BE2C (cell line): ENCODE results near the gene IL6ST.

ENCODE experiments used
- DNase-seq: peaks from one replicate; pipeline ENCODE4 v3.0.0-alpha.2; 2020
- H3K27me3 ChIP-seq: fragments of 250-450 bp; sonication (Bioruptor Pico); 2 replicates; pipeline ENCODE4 v1.5.1; 2020; ENCODE audit warnings: mild to moderate bottlenecking
- H3K36me3 ChIP-seq: fragments of 250-450 bp; sonication (Bioruptor Pico); 2 replicates; pipeline ENCODE4 v1.5.1; 2020; ENCODE audit warnings: mild to moderate bottlenecking
- H3K4me1 ChIP-seq: fragments of 250-450 bp; sonication (Bioruptor Pico); 2 replicates; pipeline ENCODE4 v1.5.1; 2020
- H3K4me3 ChIP-seq: 2 replicates; pipeline ENCODE4 v1.5.1; 2011; ENCODE audit warnings: low read depth, low read length
- H3K9me3 ChIP-seq: fragments of 250-450 bp; sonication (Bioruptor Pico); 2 replicates; pipeline ENCODE4 v1.5.1; 2020
- TF ChIP-seq, protein P1 (sequence below): IDR thresholded peaks from 2 replicates; pipeline ENCODE4 v1.5.1; 2012; ENCODE audit warnings: mild to moderate bottlenecking, low read depth, low read length

IL6ST gene

DNA sequence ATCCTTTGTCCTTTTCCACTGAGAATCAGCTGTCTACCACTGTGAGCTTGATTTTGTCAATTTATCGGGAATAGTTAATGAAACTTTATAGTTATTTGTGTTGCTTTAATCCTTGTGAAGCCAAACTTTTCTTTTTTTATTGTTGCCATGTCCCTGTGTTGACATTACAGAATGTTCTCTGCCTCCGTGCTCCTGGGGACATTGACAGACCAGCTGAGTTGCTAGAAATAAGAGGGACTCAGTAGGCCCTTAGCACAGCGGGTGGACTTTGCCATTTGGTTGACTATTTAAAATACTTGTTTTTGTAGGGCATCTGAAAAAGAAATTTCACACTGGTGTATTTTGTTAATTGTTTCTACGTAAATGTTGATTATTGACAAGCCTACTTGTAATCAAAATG is 73.1 kb downstream of the IL6ST start:
- Histone ChIP-seq H3K27me3 (no peaks in the 10 kb centered on the region), H3K9me3 (no peaks in the 10 kb centered on the region), H3K36me3 (no peaks in the 10 kb centered on the region), H3K4me3 (no peak overlapping the region), H3K4me1 (no peaks in the 10 kb centered on the region)
- no peak for DNase-seq
- TF ChIP-seq, protein P1, sequence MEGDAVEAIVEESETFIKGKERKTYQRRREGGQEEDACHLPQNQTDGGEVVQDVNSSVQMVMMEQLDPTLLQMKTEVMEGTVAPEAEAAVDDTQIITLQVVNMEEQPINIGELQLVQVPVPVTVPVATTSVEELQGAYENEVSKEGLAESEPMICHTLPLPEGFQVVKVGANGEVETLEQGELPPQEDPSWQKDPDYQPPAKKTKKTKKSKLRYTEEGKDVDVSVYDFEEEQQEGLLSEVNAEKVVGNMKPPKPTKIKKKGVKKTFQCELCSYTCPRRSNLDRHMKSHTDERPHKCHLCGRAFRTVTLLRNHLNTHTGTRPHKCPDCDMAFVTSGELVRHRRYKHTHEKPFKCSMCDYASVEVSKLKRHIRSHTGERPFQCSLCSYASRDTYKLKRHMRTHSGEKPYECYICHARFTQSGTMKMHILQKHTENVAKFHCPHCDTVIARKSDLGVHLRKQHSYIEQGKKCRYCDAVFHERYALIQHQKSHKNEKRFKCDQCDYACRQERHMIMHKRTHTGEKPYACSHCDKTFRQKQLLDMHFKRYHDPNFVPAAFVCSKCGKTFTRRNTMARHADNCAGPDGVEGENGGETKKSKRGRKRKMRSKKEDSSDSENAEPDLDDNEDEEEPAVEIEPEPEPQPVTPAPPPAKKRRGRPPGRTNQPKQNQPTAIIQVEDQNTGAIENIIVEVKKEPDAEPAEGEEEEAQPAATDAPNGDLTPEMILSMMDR = no peak

DNA sequence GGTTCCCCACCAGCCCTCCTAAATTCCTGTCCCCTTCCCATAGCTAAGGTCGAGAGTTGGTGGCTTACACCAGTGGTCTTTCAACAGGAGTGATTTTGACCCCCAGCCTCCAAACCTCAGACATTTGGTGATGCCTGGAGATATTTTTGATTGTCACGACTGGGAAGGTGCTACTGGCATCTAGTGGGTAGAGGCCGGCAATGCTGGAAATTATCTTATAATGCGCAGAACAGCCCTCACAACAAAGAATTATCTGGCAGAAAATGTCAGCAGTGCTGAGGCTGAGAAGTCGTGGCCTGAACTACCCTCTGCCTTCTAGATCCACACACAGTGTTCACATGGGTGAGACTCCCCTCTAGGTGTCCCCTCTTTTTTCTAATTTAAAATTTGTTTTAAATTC is 74.0 kb downstream of the IL6ST start:
- no peak for DNase-seq
- no peaks in the 10 kb centered on the region for H3K27me3 ChIP-seq
- no peaks in the 10 kb centered on the region; the same call in 1 of the 2 replicates for H3K4me1 ChIP-seq
- H3K36me3 ChIP-seq = no peaks in the 10 kb centered on the region
- TF ChIP-seq, protein P1 = peak; percentile 62
- no peaks in the 10 kb centered on the region for H3K9me3 ChIP-seq
- H3K4me3 ChIP-seq = no peak overlapping the region

DNA sequence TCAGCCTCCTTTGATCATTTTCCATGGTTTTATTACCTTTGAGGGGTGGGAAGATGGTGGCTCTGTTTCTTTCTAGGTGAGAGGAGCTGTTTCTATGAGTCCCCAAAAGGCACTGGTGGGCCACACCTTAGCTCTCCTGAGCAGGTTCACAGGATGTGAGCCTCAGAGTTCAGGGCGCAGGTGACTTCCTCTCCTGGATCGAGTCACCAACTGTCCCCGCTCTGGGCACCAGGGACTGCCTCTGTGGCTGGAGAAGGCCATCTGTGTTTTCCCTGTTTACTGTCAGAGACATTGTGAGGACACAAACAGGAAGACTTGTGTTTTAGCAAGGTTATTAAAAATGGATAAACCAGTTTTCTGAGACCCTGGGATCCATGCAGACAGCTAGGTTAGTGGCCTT is 75.1 kb downstream of the IL6ST start:
- Histone ChIP-seq H3K4me3 (no peak overlapping the region), H3K4me1 (no peaks in the 10 kb centered on the region; the same call in 1 of the 2 replicates), H3K27me3 (no peaks in the 10 kb centered on the region), H3K36me3 (no peaks in the 10 kb centered on the region), H3K9me3 (no peaks in the 10 kb centered on the region)
- TF ChIP-seq, protein P1 = no peak
- DNase-seq = no peak

DNA sequence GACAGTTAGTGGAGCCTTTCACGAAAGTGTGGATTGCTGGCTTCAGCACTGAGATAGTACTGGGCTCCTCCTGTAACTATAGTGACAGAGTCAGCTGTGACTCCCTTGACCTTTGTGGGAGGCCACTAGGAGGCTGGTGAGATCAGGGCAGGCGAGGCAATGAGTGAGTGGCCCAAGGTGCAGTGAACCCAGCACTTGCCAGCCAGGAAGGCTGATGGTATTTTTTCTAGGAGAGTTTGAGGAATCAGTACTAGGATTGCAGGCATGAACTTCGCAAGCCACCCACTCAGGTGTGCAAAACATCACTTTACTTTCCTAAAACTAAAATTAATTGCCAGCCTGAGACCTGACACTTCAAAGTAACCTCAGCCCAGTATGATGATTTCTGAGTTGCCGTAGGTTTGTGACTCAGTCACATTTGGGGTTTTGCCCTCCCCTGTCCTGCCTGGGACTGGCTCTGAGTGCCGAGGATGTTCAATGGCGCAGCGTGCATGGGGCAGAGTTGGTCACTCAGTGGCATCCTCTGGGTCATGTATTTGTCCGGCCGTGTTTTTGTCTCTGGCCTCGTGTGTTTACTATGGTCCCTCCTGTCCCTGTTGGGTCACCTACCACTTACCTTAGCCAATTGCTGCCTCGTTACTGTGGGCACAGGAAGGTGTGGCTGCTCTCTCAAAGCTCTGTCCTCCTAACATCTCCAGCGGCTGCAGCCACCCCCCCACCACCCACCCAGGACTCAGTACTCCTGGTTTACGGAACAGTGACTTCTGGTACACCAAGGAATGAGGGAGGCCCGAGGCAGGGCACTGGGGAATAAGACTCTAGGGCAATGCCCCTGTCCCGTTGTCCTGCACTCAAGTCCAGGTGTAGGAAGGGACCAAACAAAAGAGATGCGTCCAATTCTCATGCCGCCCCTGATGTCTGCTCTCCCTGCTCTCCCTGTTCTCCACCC is 76.4 kb downstream of the IL6ST start:
- H3K9me3 ChIP-seq = no peaks in the 10 kb centered on the region
- no peak overlapping the region for H3K4me3 ChIP-seq
- H3K4me1 ChIP-seq = no peaks in the 10 kb centered on the region; the same call in 1 of the 2 replicates
- DNase-seq = no peak
- H3K36me3 ChIP-seq = no peaks in the 10 kb centered on the region
- TF ChIP-seq, protein P1 = no peak
- no peaks in the 10 kb centered on the region for H3K27me3 ChIP-seq

DNA sequence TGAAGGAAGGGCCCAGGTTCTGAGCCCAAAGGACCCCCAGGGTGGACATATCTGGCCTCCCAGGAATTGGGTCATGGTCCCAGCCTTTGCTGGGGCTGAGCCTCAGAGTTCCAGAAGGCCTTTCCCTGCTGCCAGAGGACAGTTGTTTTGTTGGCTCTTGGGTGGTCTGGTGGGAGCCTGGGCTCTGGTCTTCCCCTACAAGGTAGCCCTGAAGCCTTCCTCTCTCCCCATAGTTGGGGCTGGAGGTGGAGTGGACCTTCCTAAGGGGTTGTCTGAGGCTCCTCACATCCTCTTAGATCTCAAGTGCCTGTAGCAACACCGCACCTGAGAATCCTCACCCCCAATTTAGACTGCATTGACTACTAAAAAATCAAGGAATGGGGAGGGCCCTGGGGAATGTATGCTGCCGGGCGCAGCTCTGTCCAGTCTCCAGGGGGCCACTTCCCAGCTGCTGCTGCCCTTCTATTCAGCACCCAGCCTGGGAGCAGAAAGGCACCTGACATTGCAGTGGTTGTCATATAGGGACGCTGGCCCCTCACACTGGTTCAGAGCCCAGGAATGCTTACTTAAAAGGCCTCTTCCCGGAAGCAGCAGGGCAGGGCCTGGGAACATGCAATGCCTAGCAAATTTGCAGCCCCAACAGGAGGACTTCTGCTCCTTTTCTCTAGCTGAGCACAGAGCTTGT is 77.2 kb downstream of the IL6ST start:
- DNase-seq = no peak
- Histone ChIP-seq H3K9me3 (no peaks in the 10 kb centered on the region), H3K36me3 (no peaks in the 10 kb centered on the region), H3K4me3 (no peak overlapping the region), H3K4me1 (no peaks in the 10 kb centered on the region; the same call in 1 of the 2 replicates), H3K27me3 (no peaks in the 10 kb centered on the region)
- TF ChIP-seq, protein P1 = no peak
